DMS 273 (cell line): ENCODE data around the gene PFKFB3.
"Not testable (repeated sequence)": the region's sequence is repeated elsewhere in the genome, so short reads cannot be mapped to it uniquely, and the experiment has no call there.

ENCODE experiments used
- DNase-seq: peaks from one replicate; lab custom pipeline; 2025; ENCODE audit not compliant: unreplicated experiment; lab: John Stamatoyannopoulos, UW

PFKFB3 gene

GRCh38 chr10:6270951-6271350 lies 68.2 kb downstream of the PFKFB3 start:
- no peak for DNase-seq

GRCh38 chr10:6271663-6272062 lies 68.9 kb downstream of the PFKFB3 start:
- DNase-seq, result no peak

GRCh38 chr10:6272126-6272525 lies 69.4 kb downstream of the PFKFB3 start:
- no peak for DNase-seq

- peak; percentile 10 for DNase-seq
These were observed 70.6 kb downstream of the PFKFB3 start for GRCh38 chr10:6273351-6273750.

- DNase-seq, result no peak
These were observed 71.3 kb downstream of the PFKFB3 start for GRCh38 chr10:6274040-6274439.

- no peak for DNase-seq
These were observed 71.8 kb downstream of the PFKFB3 start for GRCh38 chr10:6274484-6274883.

- DNase-seq, result peak; percentile 48
These were observed 72.6 kb downstream of the PFKFB3 start for GRCh38 chr10:6275022-6275997.

GRCh38 chr10:6276356-6276755 lies 73.6 kb downstream of the PFKFB3 start:
- no peak for DNase-seq

GRCh38 chr10:6278519-6279120 lies 75.9 kb downstream of the PFKFB3 start:
- DNase-seq, result no peak

GRCh38 chr10:6279540-6280267 lies 77.0 kb downstream of the PFKFB3 start:
- no peak for DNase-seq

- DNase-seq, result no peak
These were observed 77.6 kb downstream of the PFKFB3 start for GRCh38 chr10:6280291-6280690.

GRCh38 chr10:6282454-6282958 lies 79.8 kb downstream of the PFKFB3 start:
- no peak for DNase-seq

GRCh38 chr10:6283655-6284054 lies 80.9 kb downstream of the PFKFB3 start:
- no peak for DNase-seq

- not testable (repeated sequence) for DNase-seq
These were observed 87.9 kb downstream of the PFKFB3 start for GRCh38 chr10:6290621-6291020.

- DNase-seq, result no peak
These were observed 90.0 kb downstream of the PFKFB3 start for GRCh38 chr10:6292741-6293151.

GRCh38 chr10:6296425-6296824 lies 93.7 kb downstream of the PFKFB3 start:
- DNase-seq, result not testable (repeated sequence)

GRCh38 chr10:6296828-6297251 lies 94.1 kb downstream of the PFKFB3 start:
- DNase-seq, result no peak

- DNase-seq, result no peak
These were observed 94.8 kb downstream of the PFKFB3 start for GRCh38 chr10:6297522-6297921.

- no peak for DNase-seq
These were observed 95.2 kb downstream of the PFKFB3 start for GRCh38 chr10:6297951-6298381.

- no peak for DNase-seq
These were observed 95.7 kb downstream of the PFKFB3 start for GRCh38 chr10:6298428-6298827.

- DNase-seq, result no peak
These were observed 96.5 kb downstream of the PFKFB3 start for GRCh38 chr10:6299234-6299633.
